Measurements from ENCODE around the gene UBTD1. TPM values are rescaled to one million over a fixed set of nuclear protein-coding genes. Genes with fewer than 3 reads are reported as not detected.
"Not testable (repeated sequence)": the region's sequence is repeated elsewhere in the genome, so short reads cannot be mapped to it uniquely, and the experiment has no call there.

The UBTD1 gene
- total RNA-seq, 1 donor from 2014 or later = 1.8 TPM

- no peaks in the 10 kb centered on the region for H3K36me3 Mint-ChIP-seq (ENCODE audit: low read depth)
- peak; percentile 62 for DNase-seq
- H3K4me1 Mint-ChIP-seq = peaks cover 23% of the 10 kb centered on the region
- H3K9me3 Mint-ChIP-seq = no peaks in the 10 kb centered on the region
- H3K27me3 Mint-ChIP-seq = no peaks in the 10 kb centered on the region
- peak overlapping the region; percentile 44 for H3K4me3 Mint-ChIP-seq
- H3K27ac Mint-ChIP-seq = peak overlapping the region; percentile 75
- intact Hi-C loops (cut with micrococcal nuclease) = loop anchor here (1.0 to 2.0 kb wide), 2 partner anchors 11 to 44 kb away; partner anchors contain the start of genes MMS19 and UBTD1
Measured at GRCh38 chr10:97542169-97543024, 43.7 kb downstream of the UBTD1 start.

- no peaks in the 10 kb centered on the region for H3K9me3 Mint-ChIP-seq
- no peaks in the 10 kb centered on the region for H3K27me3 Mint-ChIP-seq
- intact Hi-C loops (cut with micrococcal nuclease) = loop anchor here (1.0 to 2.0 kb wide), 2 partner anchors 10 to 44 kb away; partner anchors contain the start of genes MMS19 and UBTD1
- peak overlapping the region; percentile 16 for H3K4me3 Mint-ChIP-seq
- H3K36me3 Mint-ChIP-seq (ENCODE audit: low read depth) = no peaks in the 10 kb centered on the region
- H3K27ac Mint-ChIP-seq = peak overlapping the region; percentile 71
- peaks cover 23% of the 10 kb centered on the region for H3K4me1 Mint-ChIP-seq
- DNase-seq = peak; percentile 72
Measured at GRCh38 chr10:97543025-97543546, 44.4 kb downstream of the UBTD1 start.

GRCh38 chr10:97546456-97547270, 47.9 kb downstream of the UBTD1 start:
- Mint-ChIP-seq H3K4me3 (no peak overlapping the region), H3K9me3 (no peaks in the 10 kb centered on the region), H3K27me3 (no peaks in the 10 kb centered on the region), H3K4me1 (peaks cover 26% of the 10 kb centered on the region), H3K27ac (no peak overlapping the region), H3K36me3 (ENCODE audit: low read depth) (no peaks in the 10 kb centered on the region)
- no peak for DNase-seq
- intact Hi-C loops (cut with micrococcal nuclease) = no loop called here

- Mint-ChIP-seq H3K36me3 (ENCODE audit: low read depth) (no peaks in the 10 kb centered on the region), H3K4me3 (no peak overlapping the region), H3K9me3 (no peaks in the 10 kb centered on the region), H3K27ac (no peak overlapping the region), H3K27me3 (no peaks in the 10 kb centered on the region), H3K4me1 (peaks cover 21% of the 10 kb centered on the region)
- intact Hi-C loops (cut with micrococcal nuclease) = no loop called here
- DNase-seq = no peak
Measured at GRCh38 chr10:97547271-97547600, 48.5 kb downstream of the UBTD1 start.

- intact Hi-C loops (cut with micrococcal nuclease) = no loop called here
- no peaks in the 10 kb centered on the region for H3K27me3 Mint-ChIP-seq
- H3K36me3 Mint-ChIP-seq (ENCODE audit: low read depth) = no peaks in the 10 kb centered on the region
- H3K27ac Mint-ChIP-seq = no peak overlapping the region
- H3K4me1 Mint-ChIP-seq = peaks cover 14% of the 10 kb centered on the region
- no peak for DNase-seq
- H3K4me3 Mint-ChIP-seq = no peak overlapping the region
- no peaks in the 10 kb centered on the region for H3K9me3 Mint-ChIP-seq
Measured at GRCh38 chr10:97547962-97548361, 49.2 kb downstream of the UBTD1 start.

GRCh38 chr10:97548828-97549455, 50.2 kb downstream of the UBTD1 start:
- Mint-ChIP-seq H3K4me3 (no peak overlapping the region), H3K36me3 (ENCODE audit: low read depth) (no peaks in the 10 kb centered on the region), H3K27me3 (no peaks in the 10 kb centered on the region), H3K4me1 (peaks cover 8% of the 10 kb centered on the region), H3K27ac (peak overlapping the region; percentile 29), H3K9me3 (no peaks in the 10 kb centered on the region)
- no peak for DNase-seq
- intact Hi-C loops (cut with micrococcal nuclease) = no loop called here

- no peak for DNase-seq
- H3K36me3 Mint-ChIP-seq (ENCODE audit: low read depth) = no peaks in the 10 kb centered on the region
- H3K27ac Mint-ChIP-seq = no peak overlapping the region
- H3K9me3 Mint-ChIP-seq = no peaks in the 10 kb centered on the region
- H3K4me3 Mint-ChIP-seq = no peak overlapping the region
- intact Hi-C loops (cut with micrococcal nuclease) = no loop called here
- peaks cover 8% of the 10 kb centered on the region for H3K4me1 Mint-ChIP-seq
- H3K27me3 Mint-ChIP-seq = no peaks in the 10 kb centered on the region
Measured at GRCh38 chr10:97549587-97550322, 51.0 kb downstream of the UBTD1 start.

GRCh38 chr10:97550336-97551149, 51.8 kb downstream of the UBTD1 start:
- Mint-ChIP-seq H3K9me3 (no peaks in the 10 kb centered on the region), H3K27ac (no peak overlapping the region)

GRCh38 chr10:97551271-97551670, 52.5 kb downstream of the UBTD1 start:
- intact Hi-C loops (cut with micrococcal nuclease) = no loop called here
- no peaks in the 10 kb centered on the region for H3K27me3 Mint-ChIP-seq
- H3K4me1 Mint-ChIP-seq = peaks cover 6% of the 10 kb centered on the region
- no peak overlapping the region for H3K4me3 Mint-ChIP-seq
- DNase-seq = no peak
- H3K9me3 Mint-ChIP-seq = no peaks in the 10 kb centered on the region
- H3K27ac Mint-ChIP-seq = no peak overlapping the region
- H3K36me3 Mint-ChIP-seq (ENCODE audit: low read depth) = no peaks in the 10 kb centered on the region

More at GRCh38 chr10:97550336-97551149, 51.8 kb downstream of the UBTD1 start:
- H3K4me3 Mint-ChIP-seq = no peak overlapping the region
- H3K4me1 Mint-ChIP-seq = peaks cover 6% of the 10 kb centered on the region
- intact Hi-C loops (cut with micrococcal nuclease) = no loop called here
- no peaks in the 10 kb centered on the region for H3K27me3 Mint-ChIP-seq
- DNase-seq = no peak
- H3K36me3 Mint-ChIP-seq (ENCODE audit: low read depth) = no peaks in the 10 kb centered on the region

- intact Hi-C loops (cut with micrococcal nuclease) = loop anchor here (1.0 to 2.0 kb wide), 5 partner anchors 10 to 147 kb away; partner anchors contain the start of genes MMS19 and UBTD1
- peaks cover 2% of the 10 kb centered on the region for H3K27me3 Mint-ChIP-seq
- H3K36me3 Mint-ChIP-seq (ENCODE audit: low read depth) = no peaks in the 10 kb centered on the region
- no peaks in the 10 kb centered on the region for H3K9me3 Mint-ChIP-seq
- H3K4me3 Mint-ChIP-seq = no peak overlapping the region
- DNase-seq = peak; percentile 88
- H3K4me1 Mint-ChIP-seq = peaks cover 6% of the 10 kb centered on the region
- no peak overlapping the region for H3K27ac Mint-ChIP-seq
Measured at GRCh38 chr10:97553575-97554031, 54.9 kb downstream of the UBTD1 start.

GRCh38 chr10:97554336-97554735, 55.6 kb downstream of the UBTD1 start:
- DNase-seq; H3K9me3 Mint-ChIP-seq; H3K27ac Mint-ChIP-seq; H3K36me3 Mint-ChIP-seq (ENCODE audit: low read depth); H3K4me1 Mint-ChIP-seq; intact Hi-C loops (cut with micrococcal nuclease); H3K27me3 Mint-ChIP-seq; H3K4me3 Mint-ChIP-seq: not testable (repeated sequence)

- DNase-seq; H3K4me1 Mint-ChIP-seq; H3K36me3 Mint-ChIP-seq (ENCODE audit: low read depth); intact Hi-C loops (cut with micrococcal nuclease); H3K27me3 Mint-ChIP-seq; H3K27ac Mint-ChIP-seq; H3K9me3 Mint-ChIP-seq; H3K4me3 Mint-ChIP-seq: not testable (repeated sequence)
Measured at GRCh38 chr10:97555541-97555940, 56.8 kb downstream of the UBTD1 start.

All from activated CD4-positive, alpha-beta T cell treated with anti-CD3 and anti-CD28 coated beads, Interleukin-2, amount 10 ng/mL, durations not matched to agents 24 days and 14 days (primary cell).